WI38 (cell line): ENCODE results near the gene NDUFB5.

Experiments
- H3K4me3 ChIP-seq: 2 replicates; pipeline ENCODE4 v1.5.1; 2011; ENCODE audit warnings: low read depth, mild to moderate bottlenecking, control low read depth, low read length
- CTCF ChIP-seq: IDR thresholded peaks from 2 replicates; pipeline ENCODE4 v1.5.1; 2012; ENCODE audit warnings: low read depth, mild to moderate bottlenecking, control low read depth, low read length

Gene NDUFB5

GRCh38 chr3:179606534-179607085 lies 2.0 kb downstream of the NDUFB5 start:
- TF ChIP-seq CTCF = no peak
- no peak overlapping the region for H3K4me3 ChIP-seq

GRCh38 chr3:179608931-179609720 lies 4.5 kb downstream of the NDUFB5 start:
- H3K4me3 ChIP-seq = no peak overlapping the region
- no peak for TF ChIP-seq CTCF

GRCh38 chr3:179610066-179610465 lies 5.5 kb downstream of the NDUFB5 start:
- TF ChIP-seq CTCF = no peak
- no peak overlapping the region for H3K4me3 ChIP-seq

GRCh38 chr3:179613807-179614206 lies 9.2 kb downstream of the NDUFB5 start:
- H3K4me3 ChIP-seq = no peak overlapping the region
- TF ChIP-seq CTCF = no peak

GRCh38 chr3:179615458-179616173 lies 11.0 kb downstream of the NDUFB5 start:
- TF ChIP-seq CTCF = no peak
- H3K4me3 ChIP-seq = no peak overlapping the region

- TF ChIP-seq CTCF = no peak
- H3K4me3 ChIP-seq = no peak overlapping the region
Observed at GRCh38 chr3:179622023-179622422, 17.4 kb downstream of the NDUFB5 start.

GRCh38 chr3:179624451-179624850 lies 19.9 kb downstream of the NDUFB5 start:
- H3K4me3 ChIP-seq = no peak overlapping the region
- TF ChIP-seq CTCF = no peak
